Stomach (tissue), 9 donors: ENCODE results near the gene OR13J1. TPM values are rescaled to one million over a fixed set of nuclear protein-coding genes. Genes with fewer than 3 reads are reported as not detected.
"Not testable (repeated sequence)": the region's sequence is repeated elsewhere in the genome, so short reads cannot be mapped to it uniquely, and the experiment has no call there.

Experiments
- DNase-seq, 2 donors: peaks; one replicate each; pipeline versions ENCODE4 v3.0.0 to v3.0.0-alpha.2; 2013 to 2019
- H3K27ac ChIP-seq, 5 donors: fragments of 200-600 bp in 4 of 5; sonication (generic) in 4 of 5; one replicate each; pipeline ENCODE4 v1.5.1; 2013 to 2019; ENCODE audit warnings: mild to moderate bottlenecking in 1 of 5, moderate library complexity in 1 of 5
- H3K27me3 ChIP-seq, 3 donors: fragments of 200-600 bp; sonication (generic); one replicate each; pipeline ENCODE4 v1.5.1; 2017 to 2019; ENCODE audit warnings: mixed run types in 1 of 3
- H3K36me3 ChIP-seq, 4 donors: fragments of 200-600 bp; sonication (generic); 1 replicate in 3 of 4; 2 replicates in 1 of 4; pipeline ENCODE4 v1.5.1; 2016 to 2019
- H3K4me1 ChIP-seq, 4 donors: fragments of 200-600 bp; sonication (generic); one replicate each; pipeline ENCODE4 v1.5.1; 2016 to 2019
- H3K4me3 ChIP-seq, 4 donors: fragments of 200-600 bp; sonication (generic) in 3 of 4; one replicate each; pipeline ENCODE4 v1.5.1; 2016 to 2019; ENCODE audit warnings: mild to moderate bottlenecking in 1 of 4
- H3K9me3 ChIP-seq, 4 donors: fragments of 200-600 bp; sonication (generic); one replicate each; pipeline ENCODE4 v1.5.1; 2016 to 2019
- EP300 ChIP-seq: sonication (generic); formaldehyde crosslinking; IDR thresholded peaks from one replicate; pipeline ENCODE4 v1.6.1; 2017; ENCODE audit warnings: antibody characterized with exemption
- POLR2A ChIP-seq, 4 donors: fragments of 450-650 bp; IDR thresholded peaks; one replicate each; pipeline ENCODE4 v1.6.1; 2016; ENCODE audit warnings: antibody characterized with exemption in 4 of 4, control low read depth in 2 of 4, mild to moderate bottlenecking in 1 of 4, moderate library complexity in 1 of 4
- POLR2AphosphoS5 ChIP-seq, 3 donors: sonication (generic); formaldehyde crosslinking; IDR thresholded peaks; one replicate each; pipeline ENCODE4 v1.6.1; 2016; ENCODE audit warnings: antibody characterized with exemption in 3 of 3
- WGBS, 5 donors: extraction: QIAGEN DNeasy Blood & Tissue Kit in 3 of 5; methylation state at CpG; one replicate each; pipeline versions ENCODE4 v1.1.5 to v1.1.7; 2013 to 2018; 5-methylcytosine and 5-hydroxymethylcytosine counted together
- intact Hi-C: fragments of 100-400 bp; cut with DNase I; formaldehyde crosslinking; loops from one replicate; pipeline ENCODE4 v1.15.1; 2023; ENCODE audit warnings: low total_unique reads
- polyA plus RNA-seq, 3 donors: library from polyadenylated mRNA; stranded (reverse); fragments of 200-250 nt; gene quantifications; one replicate each; pipeline ENCODE4 v1.2.3, GENCODE V29; 2013
- total RNA-seq, 5 donors: library from RNA; depleted of rRNA; stranded (reverse); fragments of >200 nt; gene quantifications; one replicate each; pipeline versions ENCODE4 v1.1.0 to v1.2.3, GENCODE V29; 2014 to 2016
- TF ChIP-seq, protein P1 (sequence below), 7 experiments: fragments of 450-650 bp in 4 of 7; fragments of 200-600 bp in 3 of 7; sonication (generic) in 3 of 7; IDR thresholded peaks; one replicate each; pipeline ENCODE4 v1.5.1; 2016 to 2019; ENCODE audit warnings: antibody characterized with exemption in 7 of 7, control low read depth in 2 of 7, mild to moderate bottlenecking in 1 of 7
- donor health status: healthy with polysubstance abuse.
- donor health status: Bipolar disorder and iron deficiency.
- donor health status: healthy.

The OR13J1 gene
- total and polyA plus RNA-seq, 8 donors = not detected

DNA sequence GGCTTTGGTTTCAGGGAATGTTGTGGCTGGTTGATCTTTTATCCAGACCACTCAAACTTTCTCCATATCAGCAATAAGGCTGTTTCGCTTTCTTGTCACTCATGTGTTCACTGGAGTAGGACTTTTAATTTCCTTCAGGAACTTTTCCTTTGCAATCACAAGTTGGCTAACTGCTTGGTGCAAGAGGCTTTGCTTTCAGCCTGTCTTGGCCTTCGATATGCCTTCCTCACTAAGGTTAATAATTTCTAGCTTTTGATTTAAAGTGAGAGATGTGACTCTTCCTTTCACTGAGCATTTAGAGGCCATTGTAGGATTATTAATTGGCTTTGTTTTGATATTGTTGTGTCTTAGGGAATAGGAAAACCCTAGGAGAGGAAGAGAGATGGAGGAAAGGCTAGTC lies 28.8 kb upstream of the OR13J1 start:
- intact Hi-C loops = no loop called here
- Histone ChIP-seq H3K27ac (no peak overlapping the region), H3K4me1 (peaks cover 0 to 8% (median 0%) of the 10 kb centered on the region in 4 donors), H3K4me3 (no peak overlapping the region), H3K36me3 (no peaks in the 10 kb centered on the region), H3K9me3 (no peaks in the 10 kb centered on the region), H3K27me3 (peaks cover 0 to 19% (median 0%) of the 10 kb centered on the region in 3 donors)
- no peak for DNase-seq
- 44 to 76% (median 46%) methylated on average over 2 of the region's 2 CpGs for WGBS, 5 donors
- TF ChIP-seq POLR2A (IDR thresholded peaks at IDR 0.05) = no peak
- TF ChIP-seq EP300 = no peak
- no peak for TF ChIP-seq POLR2AphosphoS5 (IDR thresholded peaks at IDR 0.05)
- TF ChIP-seq, protein P1, sequence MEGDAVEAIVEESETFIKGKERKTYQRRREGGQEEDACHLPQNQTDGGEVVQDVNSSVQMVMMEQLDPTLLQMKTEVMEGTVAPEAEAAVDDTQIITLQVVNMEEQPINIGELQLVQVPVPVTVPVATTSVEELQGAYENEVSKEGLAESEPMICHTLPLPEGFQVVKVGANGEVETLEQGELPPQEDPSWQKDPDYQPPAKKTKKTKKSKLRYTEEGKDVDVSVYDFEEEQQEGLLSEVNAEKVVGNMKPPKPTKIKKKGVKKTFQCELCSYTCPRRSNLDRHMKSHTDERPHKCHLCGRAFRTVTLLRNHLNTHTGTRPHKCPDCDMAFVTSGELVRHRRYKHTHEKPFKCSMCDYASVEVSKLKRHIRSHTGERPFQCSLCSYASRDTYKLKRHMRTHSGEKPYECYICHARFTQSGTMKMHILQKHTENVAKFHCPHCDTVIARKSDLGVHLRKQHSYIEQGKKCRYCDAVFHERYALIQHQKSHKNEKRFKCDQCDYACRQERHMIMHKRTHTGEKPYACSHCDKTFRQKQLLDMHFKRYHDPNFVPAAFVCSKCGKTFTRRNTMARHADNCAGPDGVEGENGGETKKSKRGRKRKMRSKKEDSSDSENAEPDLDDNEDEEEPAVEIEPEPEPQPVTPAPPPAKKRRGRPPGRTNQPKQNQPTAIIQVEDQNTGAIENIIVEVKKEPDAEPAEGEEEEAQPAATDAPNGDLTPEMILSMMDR (IDR thresholded peaks at IDR 0.05) = no peak

DNA sequence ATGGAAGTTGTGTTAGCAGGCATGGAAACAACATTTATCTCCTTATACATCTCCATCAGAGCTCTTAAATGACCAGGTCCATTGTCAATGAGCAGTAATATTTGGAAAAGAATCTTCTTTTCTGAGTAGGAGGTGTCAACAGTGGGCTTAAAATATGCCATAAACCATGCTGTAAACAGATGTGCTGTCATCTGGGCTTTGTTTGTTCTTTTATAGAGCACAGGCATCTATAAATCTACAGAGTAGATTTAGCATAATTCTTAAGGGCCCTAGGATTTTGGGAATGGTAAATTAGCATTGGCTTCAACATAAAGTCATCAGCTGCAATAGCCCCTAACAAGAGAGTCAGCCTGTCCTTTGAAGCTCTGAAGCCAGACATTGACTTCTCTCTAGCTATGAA lies 28.1 kb upstream of the OR13J1 start:
- no peak for DNase-seq
- Histone ChIP-seq H3K36me3 (no peaks in the 10 kb centered on the region), H3K4me3 (no peak overlapping the region), H3K27ac (no peak overlapping the region), H3K4me1 (peaks cover 0 to 4% (median 0%) of the 10 kb centered on the region in 4 donors), H3K27me3 (peaks cover 0 to 21% (median 0%) of the 10 kb centered on the region in 3 donors), H3K9me3 (no peaks in the 10 kb centered on the region)
- intact Hi-C loops = no loop called here
- TF ChIP-seq EP300 (no peak), POLR2A (IDR thresholded peaks at IDR 0.05) (no peak), POLR2AphosphoS5 (IDR thresholded peaks at IDR 0.05) (no peak)
- TF ChIP-seq, protein P1 (IDR thresholded peaks at IDR 0.05) = no peak

DNA sequence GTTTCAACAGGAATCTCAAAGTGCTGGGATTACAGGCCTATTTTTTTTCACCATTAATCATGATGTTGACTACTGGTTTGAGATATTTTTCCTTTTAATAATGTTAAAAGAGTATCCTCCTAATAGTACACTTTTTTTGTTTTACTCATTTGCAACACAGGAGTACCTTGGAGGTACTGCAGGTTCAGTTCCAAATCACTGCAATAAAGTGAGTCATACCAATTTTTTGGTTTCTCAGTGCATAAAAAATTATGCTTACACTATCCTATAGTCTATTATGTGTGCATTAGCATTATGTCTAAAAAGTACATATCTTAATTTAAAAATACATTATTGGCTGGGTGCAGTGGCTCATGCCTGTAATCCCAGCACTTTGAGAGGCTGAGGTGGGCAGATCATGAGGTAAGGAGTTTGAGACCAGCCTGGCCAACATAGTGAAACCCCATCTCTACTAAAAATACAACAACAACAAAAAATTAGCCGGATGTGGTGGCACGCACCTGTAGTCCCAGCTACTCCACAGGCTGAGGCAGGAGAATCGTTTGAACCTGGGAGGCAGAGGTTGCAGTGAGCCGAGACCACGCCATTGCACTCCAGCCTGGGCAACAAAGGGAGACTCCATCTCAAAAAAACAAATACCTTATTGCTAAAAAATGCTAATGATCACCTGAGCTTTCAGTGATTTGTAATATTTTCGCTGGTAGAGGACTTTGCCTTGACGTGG lies 27.3 kb upstream of the OR13J1 start:
- DNase-seq, H3K9me3 ChIP-seq, H3K36me3 ChIP-seq, H3K4me3 ChIP-seq, H3K27ac ChIP-seq, intact Hi-C loops, H3K4me1 ChIP-seq: not testable (repeated sequence)
- H3K27me3 ChIP-seq = peaks cover 0 to 22% (median 0%) of the 10 kb centered on the region in 3 donors
- 86 to 95% (median 87%) methylated on average over 7 of the region's 7 CpGs for WGBS, 5 donors

DNA sequence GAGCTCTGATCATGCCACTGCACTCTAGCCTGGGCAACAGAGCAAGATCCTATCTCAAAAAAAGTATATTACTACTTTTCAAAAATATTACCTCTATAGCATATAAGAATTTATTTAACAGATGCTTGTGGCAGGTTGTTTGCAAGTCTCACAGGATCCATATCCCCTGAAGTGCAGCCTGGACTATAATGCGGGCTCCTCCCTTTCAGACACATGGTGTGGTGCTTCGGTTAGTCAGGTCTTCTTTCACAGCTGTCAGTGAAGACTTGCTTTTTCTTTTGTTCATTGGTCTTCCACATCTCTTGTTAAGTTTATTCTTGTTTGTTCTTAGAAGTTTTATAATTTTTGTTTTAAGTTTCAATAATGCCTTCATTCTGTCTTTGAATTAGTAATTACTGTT lies 26.4 kb upstream of the OR13J1 start:
- intact Hi-C loops = no loop called here
- WGBS, 5 donors = 87 to 99% (median 93%) methylated on average over 2 of the region's 2 CpGs

More for the DNA sequence above, 26.4 kb upstream of the OR13J1 start:
- H3K27ac ChIP-seq = no peak overlapping the region
- H3K4me3 ChIP-seq = no peak overlapping the region
- no peak for DNase-seq
- TF ChIP-seq POLR2AphosphoS5 (IDR thresholded peaks at IDR 0.05) (no peak), EP300 (no peak), POLR2A (IDR thresholded peaks at IDR 0.05) (no peak)
- TF ChIP-seq, protein P1 (IDR thresholded peaks at IDR 0.05) = no peak
- no peaks in the 10 kb centered on the region for H3K9me3 ChIP-seq
- H3K36me3 ChIP-seq = no peaks in the 10 kb centered on the region
- H3K4me1 ChIP-seq = no peaks in the 10 kb centered on the region
- peaks cover 0 to 28% (median 0%) of the 10 kb centered on the region in 3 donors for H3K27me3 ChIP-seq
